GM06990 (cell line): ENCODE measurements around the gene VANGL1.
A peak's percentile ranks its signal among the peaks of the same experiment; 100 is the strongest.

Experiments used
- DNase-seq: peaks from one replicate; pipeline ENCODE4 v3.0.0-alpha.2; 2011; ENCODE audit not compliant: insufficient read length; ENCODE audit errors: extremely low read depth
- H3K27me3 ChIP-seq: replicated peaks from 2 replicates; pipeline ENCODE4 v1.6.0; 2011; ENCODE audit warnings: low read length; ENCODE audit not compliant: control insufficient read depth, insufficient read depth
- H3K36me3 ChIP-seq: 2 replicates; pipeline ENCODE4 v1.5.1; 2011; ENCODE audit warnings: low read length; ENCODE audit not compliant: control insufficient read depth, insufficient read depth
- H3K4me3 ChIP-seq: replicated peaks from 2 replicates; pipeline ENCODE4 v1.5.1; 2011; ENCODE audit warnings: low read depth, mild to moderate bottlenecking, control low read depth, low read length
- CTCF ChIP-seq: IDR thresholded peaks from 2 replicates; pipeline ENCODE4 v1.5.1; 2011; ENCODE audit warnings: low read length, control low read depth, mild to moderate bottlenecking, inconsistent platforms; ENCODE audit not compliant: insufficient read depth, poor library complexity, severe bottlenecking

VANGL1 gene

GRCh38 chr1:115640384-115640783 lies 1.4 kb upstream of the VANGL1 start:
- no peak overlapping the region for H3K4me3 ChIP-seq
- no peak for DNase-seq
- TF ChIP-seq CTCF, result no peak

GRCh38 chr1:115642168-115643072 lies 650 bp downstream of the VANGL1 start:
- peak; percentile 83 for DNase-seq
- Histone ChIP-seq H3K36me3 (no peaks in the 10 kb centered on the region), H3K4me3 (peak overlapping the region; percentile 81), H3K27me3 (no peaks in the 10 kb centered on the region)
- TF ChIP-seq CTCF, result no peak

More at GRCh38 chr1:115640384-115640783, 1.4 kb upstream of the VANGL1 start:
- Histone ChIP-seq H3K36me3 (no peaks in the 10 kb centered on the region), H3K27me3 (no peaks in the 10 kb centered on the region)

- Histone ChIP-seq H3K4me3 (peak overlapping the region; percentile 81), H3K27me3 (no peaks in the 10 kb centered on the region), H3K36me3 (no peaks in the 10 kb centered on the region)
- no peak for DNase-seq
- no peak for TF ChIP-seq CTCF
Measured at GRCh38 chr1:115643225-115643624, 1.5 kb downstream of the VANGL1 start.

GRCh38 chr1:115643666-115644065 lies 1.9 kb downstream of the VANGL1 start:
- DNase-seq, result no peak
- no peaks in the 10 kb centered on the region for H3K36me3 ChIP-seq
- TF ChIP-seq CTCF, result no peak
- no peak overlapping the region for H3K4me3 ChIP-seq
- H3K27me3 ChIP-seq, result no peaks in the 10 kb centered on the region

GRCh38 chr1:115644109-115644508 lies 2.3 kb downstream of the VANGL1 start:
- no peak for DNase-seq
- Histone ChIP-seq H3K27me3 (no peaks in the 10 kb centered on the region), H3K4me3 (no peak overlapping the region), H3K36me3 (no peaks in the 10 kb centered on the region)
- TF ChIP-seq CTCF, result no peak
